OCI-LY1 (cell line): ENCODE measurements around the gene CCR8.

Experiments used
- EZH2 ChIP-seq: fragments of 200-600 bp; sonication (generic), shearing (Covaris generic); IDR thresholded peaks from 2 replicates; pipeline ENCODE4 v1.8.0; 2017; ENCODE audit warnings: borderline replicate concordance, mixed run types, mild to moderate bottlenecking, antibody characterized with exemption, low read length, moderate library complexity, mixed read lengths
- TF ChIP-seq, protein P1 (sequence below): fragments of 200-600 bp; sonication (generic), shearing (Covaris generic); IDR thresholded peaks from 2 replicates; pipeline ENCODE4 v1.5.1; 2017; ENCODE audit warnings: mild to moderate bottlenecking, antibody characterized with exemption, low read length, moderate library complexity, mixed read lengths

DNA sequence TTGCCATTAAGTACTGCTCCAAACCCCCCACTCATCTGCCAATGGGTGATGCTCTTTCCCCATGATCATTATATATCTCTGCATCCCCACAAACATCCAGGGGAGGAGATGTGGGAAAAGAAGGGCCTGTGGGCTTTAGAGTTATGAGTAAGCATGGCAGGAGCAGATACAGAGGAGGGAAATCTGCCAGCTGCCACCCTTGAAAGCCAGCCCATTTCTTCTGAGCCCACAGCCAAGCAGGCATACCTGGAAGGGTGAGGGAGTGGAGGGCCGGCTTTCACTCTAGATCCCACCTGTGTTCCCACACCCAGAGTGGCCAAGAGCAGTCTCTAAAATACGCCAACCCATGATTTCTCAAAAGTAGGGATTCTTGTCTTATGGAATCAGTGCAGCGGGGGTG is 51.9 kb downstream of the CCR8 start:
- TF ChIP-seq, protein P1, sequence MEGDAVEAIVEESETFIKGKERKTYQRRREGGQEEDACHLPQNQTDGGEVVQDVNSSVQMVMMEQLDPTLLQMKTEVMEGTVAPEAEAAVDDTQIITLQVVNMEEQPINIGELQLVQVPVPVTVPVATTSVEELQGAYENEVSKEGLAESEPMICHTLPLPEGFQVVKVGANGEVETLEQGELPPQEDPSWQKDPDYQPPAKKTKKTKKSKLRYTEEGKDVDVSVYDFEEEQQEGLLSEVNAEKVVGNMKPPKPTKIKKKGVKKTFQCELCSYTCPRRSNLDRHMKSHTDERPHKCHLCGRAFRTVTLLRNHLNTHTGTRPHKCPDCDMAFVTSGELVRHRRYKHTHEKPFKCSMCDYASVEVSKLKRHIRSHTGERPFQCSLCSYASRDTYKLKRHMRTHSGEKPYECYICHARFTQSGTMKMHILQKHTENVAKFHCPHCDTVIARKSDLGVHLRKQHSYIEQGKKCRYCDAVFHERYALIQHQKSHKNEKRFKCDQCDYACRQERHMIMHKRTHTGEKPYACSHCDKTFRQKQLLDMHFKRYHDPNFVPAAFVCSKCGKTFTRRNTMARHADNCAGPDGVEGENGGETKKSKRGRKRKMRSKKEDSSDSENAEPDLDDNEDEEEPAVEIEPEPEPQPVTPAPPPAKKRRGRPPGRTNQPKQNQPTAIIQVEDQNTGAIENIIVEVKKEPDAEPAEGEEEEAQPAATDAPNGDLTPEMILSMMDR, result no peak
- TF ChIP-seq EZH2, result no peak
